ENCODE results near the gene PDZD4.

DNA sequence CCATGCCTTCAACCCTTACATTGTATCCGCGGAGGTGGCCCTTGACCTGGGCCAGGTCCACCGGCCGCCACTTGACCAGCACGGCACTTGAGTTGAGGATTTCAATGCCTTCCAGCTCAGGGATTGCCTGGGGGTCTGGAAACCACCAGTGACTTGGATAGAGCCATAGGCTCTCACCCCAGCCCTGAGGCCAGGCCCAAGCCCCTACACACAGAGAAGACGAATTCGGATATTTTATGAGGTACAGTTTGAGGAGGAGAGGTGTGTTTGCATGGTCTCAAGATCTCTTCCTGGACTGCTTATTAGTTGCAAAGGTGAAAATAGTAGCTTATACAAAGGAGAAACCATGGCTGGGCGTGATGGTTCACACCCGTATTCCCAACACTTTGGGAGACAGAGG is 35.3 kb upstream of the PDZD4 start:
- TF ChIP-seq, protein P1, sequence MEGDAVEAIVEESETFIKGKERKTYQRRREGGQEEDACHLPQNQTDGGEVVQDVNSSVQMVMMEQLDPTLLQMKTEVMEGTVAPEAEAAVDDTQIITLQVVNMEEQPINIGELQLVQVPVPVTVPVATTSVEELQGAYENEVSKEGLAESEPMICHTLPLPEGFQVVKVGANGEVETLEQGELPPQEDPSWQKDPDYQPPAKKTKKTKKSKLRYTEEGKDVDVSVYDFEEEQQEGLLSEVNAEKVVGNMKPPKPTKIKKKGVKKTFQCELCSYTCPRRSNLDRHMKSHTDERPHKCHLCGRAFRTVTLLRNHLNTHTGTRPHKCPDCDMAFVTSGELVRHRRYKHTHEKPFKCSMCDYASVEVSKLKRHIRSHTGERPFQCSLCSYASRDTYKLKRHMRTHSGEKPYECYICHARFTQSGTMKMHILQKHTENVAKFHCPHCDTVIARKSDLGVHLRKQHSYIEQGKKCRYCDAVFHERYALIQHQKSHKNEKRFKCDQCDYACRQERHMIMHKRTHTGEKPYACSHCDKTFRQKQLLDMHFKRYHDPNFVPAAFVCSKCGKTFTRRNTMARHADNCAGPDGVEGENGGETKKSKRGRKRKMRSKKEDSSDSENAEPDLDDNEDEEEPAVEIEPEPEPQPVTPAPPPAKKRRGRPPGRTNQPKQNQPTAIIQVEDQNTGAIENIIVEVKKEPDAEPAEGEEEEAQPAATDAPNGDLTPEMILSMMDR (optimal IDR thresholded peaks at IDR 0.05 in 1 of 3, IDR thresholded peaks at IDR 0.05 in 1 of 3, conservative IDR thresholded peaks at IDR 0.05 in 1 of 3; ENCODE audit: extremely low read depth in 1 of 3, insufficient read depth in 2 of 3, low read length in 3 of 3) = no peak
- no peak for TF ChIP-seq EZH2 (IDR thresholded peaks at IDR 0.05; ENCODE audit: low read length)

Data from keratinocyte (primary cell).